Urothelium cell line (cell line): ENCODE data around the gene SDC4.
"Not testable (repeated sequence)": the region's sequence is repeated elsewhere in the genome, so short reads cannot be mapped to it uniquely, and the experiment has no call there.

Source experiments
- DNase-seq: peaks from one replicate; pipeline ENCODE4 v3.0.0; 2011; ENCODE audit warnings: low spot score, mixed read lengths
- FAIRE-seq: peaks from 2 replicates; lab custom pipeline; 2011; peaks lifted over from hg19 to GRCh38; lab: Jason Lieb, UNC

SDC4 gene

DNA sequence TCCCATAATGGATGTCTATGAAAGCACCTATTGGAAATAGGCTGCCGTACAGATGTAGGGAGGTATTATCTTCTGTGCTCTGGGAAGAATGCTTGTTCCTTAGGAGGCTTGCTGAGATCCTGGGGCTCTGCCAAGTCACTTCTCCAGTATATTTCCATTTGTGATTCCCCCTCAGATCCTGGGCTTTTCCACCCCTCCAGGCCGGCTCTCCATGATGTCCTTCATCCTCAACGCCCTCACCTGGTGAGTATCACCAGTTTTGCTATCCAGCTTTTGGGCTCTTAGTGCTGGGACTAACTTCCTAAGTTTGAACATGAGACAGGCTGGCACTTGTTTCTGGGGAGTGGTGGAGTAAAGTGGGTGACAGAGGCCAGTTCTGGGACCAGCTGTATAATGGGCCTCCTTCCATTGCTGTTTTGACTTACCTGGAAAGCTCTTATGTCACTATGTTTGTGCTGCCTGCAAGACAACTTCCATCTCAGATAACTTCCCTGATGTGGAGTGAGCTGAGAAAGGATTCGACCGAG is 17.3 kb upstream of the SDC4 start:
- DNase-seq = no peak
- no peak for FAIRE-seq

DNA sequence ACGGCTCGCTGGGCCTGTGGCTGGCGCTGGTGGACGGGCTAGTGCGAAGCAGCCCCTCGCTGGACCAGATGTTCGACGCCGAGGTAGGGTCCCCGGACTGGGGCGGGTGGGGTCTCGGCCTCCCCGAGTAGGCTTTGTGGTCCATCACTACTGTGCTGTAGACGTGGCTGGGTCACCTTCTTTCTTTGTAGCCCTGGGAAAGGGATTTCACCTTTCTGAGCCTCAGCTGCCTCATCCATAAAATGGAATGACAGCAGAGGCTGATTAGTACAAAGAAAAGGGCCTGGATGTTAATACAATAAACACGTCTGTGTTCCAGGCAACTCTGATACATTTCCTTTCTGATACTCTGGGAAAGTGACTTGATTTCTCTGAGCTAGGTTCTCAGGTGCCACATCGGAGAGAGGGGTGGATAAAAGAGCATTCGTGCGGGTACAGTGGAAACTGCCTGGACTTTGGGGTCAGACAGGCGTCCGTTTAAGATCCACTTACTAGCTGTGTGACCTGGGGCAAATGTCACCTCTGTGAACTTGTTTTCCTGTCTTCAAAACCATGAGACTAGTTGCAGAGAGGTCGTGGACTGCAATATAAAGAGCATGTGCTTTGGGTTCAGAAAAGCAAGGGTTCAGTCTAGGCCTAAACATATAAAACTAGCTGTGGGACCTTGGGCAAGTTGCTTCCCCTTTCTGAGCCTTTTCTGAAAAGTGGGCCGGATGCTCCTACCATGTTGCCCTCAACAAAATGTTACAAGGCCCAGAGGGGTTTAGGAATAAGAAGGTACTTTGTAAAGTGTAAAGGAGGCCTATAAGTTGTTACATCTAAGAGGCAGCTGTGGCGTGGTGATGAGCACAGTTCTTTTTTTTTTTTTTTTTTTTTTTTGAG is 15.6 kb upstream of the SDC4 start:
- DNase-seq = no peak
- FAIRE-seq = no peak

DNA sequence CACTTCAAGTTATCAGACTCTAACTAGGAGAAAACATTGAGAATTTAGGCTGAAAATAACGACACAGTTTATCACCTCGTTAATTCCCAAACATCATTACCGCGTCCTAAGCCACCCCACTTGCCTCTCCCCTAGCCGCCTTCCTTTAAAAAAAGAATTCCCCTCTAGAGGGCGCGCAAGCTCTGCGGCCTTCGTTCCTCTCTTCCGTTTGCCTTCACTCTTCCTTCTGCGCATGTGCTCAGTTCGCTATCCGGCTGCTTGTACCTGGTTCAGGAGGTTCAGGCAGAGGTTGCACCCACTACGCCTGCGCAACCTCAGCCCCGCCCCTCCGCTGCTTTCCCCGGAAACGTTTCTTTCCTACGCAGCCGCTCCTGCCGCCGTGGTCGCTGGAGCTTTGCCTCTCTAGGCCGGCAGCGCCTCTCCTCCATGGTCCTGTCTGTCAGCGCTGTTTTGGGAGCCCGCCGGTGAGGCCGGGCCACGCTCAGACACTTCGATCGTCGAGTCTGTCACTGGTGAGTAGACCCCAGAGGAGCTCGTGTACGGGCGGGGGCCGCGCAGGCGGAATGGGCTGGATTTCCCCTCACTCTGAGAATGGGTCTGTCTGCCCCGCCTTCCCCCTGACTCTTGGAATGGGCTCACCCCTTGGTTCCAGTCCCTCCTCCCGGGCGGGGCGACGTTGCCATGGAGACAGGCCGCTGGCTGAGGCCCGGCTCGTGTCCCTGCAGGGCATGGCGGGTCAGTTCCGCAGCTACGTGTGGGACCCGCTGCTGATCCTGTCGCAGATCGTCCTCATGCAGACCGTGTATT is 14.8 kb upstream of the SDC4 start, which contains the start of gene SYS1:
Gene SYS1, plus strand, starts transcription at position 353 of the 807 bp plus-strand sequence. Its CDS starts 376 bp downstream, at position 729.
- DNase-seq (peak; percentile 100), FAIRE-seq (peak; percentile 91)

DNA sequence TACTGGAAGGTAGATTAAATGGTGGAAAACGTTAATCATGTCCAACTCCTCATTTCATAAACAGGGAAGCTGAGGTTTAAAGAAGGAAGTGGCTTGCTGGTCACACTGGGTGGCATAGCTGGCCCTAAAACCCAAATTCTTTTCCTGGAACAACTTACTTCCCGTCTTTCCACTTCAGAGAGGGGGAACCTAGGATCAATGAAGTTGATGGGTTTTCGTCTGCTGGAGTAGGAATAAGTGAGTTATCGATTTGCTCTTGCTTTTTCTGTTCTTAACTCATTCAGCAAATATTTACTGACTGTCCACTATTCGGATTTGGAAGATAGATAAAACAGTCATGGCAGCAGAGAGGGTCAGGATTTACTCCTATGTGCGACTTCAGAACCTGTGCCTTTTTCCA is 13.6 kb upstream of the SDC4 start:
- no peak for FAIRE-seq

DNA sequence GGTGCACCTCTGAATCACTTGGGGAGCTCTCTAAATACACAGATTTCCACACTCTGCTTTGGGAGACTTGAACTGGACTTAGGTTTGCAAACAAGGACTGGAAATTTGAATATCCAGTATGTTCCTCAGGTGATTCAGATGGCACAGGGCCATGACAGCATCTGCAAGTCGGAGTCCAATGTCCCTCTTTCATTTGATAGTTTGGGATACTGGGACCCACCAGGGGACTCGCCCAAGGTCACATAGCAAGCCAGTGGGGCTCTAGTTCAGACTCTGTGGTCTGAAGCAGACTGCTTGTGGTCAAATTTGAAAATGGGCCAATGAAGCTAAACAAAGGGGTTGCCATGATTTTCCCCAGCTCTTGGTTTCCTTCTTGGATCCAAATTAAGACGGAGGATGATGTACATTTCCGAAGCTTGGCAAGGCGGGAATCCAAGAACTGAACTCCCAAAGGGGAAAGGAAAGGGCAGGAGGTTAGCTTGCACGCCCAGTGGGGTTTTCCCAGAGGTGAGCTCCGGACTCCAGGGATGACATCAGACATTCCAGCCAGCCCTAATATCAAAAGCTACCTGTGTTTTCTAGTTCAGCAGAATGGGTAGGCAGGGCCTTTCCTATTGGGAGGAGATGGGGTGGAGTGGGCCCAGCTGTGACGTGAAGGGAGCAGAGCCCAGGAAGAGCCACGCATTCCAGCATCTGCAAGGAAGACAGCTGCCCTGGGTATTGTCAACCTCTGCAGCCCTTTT is 11.4 kb upstream of the SDC4 start:
- no peak for FAIRE-seq
- peak; percentile 80 for DNase-seq

More for the DNA sequence above, 13.6 kb upstream of the SDC4 start:
- no peak for DNase-seq

DNA sequence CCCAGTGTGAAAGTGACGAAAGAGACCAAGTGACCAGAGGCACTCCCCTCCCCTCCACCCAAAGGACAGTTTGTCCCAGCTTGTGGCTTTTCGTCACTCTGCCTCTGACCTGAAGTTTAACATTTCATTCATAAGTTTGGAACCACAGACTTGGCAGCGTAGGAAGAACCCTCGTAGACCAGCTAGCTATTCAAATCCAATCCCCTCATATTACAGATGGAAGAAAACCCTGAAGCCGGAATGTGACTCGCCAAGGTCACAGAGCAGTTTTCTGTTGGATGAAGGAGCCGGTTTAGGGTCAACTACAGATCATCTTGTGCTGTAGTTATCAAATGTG is 10.8 kb upstream of the SDC4 start:
- FAIRE-seq (no peak), DNase-seq (no peak)

DNA sequence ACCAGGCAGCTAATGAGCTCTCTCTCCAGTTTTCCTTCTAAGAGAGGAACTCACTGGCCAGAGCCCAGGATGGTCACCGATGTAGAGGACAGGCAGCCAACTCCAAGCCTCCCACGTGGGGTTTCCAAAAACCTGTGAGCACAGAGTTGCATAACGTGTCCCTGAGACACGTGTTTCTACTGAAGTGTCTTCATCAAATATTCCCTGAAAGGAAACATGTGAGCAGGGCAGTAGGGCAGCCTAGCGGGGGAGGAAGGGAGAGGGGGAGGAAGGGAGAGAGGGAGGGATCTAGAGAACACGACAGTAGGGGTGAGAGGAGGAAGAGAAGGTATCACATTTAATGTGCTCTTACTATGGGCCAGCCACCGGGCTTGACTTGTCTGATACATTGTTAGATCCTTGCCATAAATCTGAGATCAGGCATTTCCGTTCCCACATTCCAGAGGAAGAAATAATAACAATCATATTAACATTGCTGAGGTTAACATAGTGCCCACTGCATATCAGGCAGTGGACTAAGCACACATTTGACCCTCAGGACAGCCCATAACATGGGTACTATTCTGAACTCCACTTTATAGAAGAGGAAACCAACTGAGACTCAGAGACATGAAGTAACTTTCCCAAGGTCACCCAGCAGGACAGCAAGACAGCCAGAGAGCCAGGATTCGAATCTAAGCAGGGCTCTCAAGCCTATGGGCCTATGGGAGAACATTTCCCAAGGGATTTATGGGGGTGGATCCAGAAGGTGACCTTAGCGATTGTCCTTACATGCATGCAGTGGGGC is 10.3 kb upstream of the SDC4 start:
- DNase-seq (peak; percentile 56), FAIRE-seq (no peak)

DNA sequence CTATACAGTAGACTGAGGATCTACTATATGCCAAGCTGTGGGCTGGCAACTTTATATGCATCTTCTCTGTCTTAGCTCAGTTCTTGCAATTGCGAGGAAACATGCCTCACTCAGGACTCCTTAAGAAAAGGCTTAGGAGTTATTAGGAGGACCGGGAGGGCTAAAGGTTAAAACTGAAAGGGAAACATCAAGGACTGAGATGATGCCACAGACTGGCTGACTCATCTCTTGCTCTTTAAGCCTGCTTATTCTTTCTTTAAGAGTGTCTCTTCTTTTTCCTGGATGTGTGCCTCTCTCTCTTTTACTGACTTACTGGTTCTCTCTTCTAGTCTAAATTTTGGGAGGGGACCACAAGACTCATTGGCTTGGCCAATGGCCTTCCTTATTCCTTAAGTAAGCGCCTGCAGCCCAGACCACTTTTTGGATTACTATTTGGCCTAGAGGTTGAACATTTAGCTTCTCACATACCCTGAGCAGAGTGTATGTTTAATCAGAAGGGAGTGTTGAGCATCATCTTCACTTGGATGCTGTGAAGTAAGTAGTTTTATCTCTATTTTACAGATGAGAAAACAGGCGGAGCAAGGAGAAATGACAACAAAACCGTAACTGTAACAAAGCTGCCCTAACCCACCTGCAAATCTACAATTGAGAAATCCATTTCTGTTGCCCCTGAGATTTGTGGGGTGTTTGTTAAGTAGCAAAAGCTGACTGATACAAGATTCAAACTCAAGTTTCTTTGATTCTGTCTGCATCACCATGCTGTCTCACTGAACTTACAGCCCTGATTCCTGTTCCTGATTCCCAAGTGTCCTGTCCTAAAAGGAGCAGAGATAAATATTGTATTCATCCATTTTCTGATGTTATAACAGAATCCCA is 7.2 kb upstream of the SDC4 start:
- DNase-seq = no peak
- no peak for FAIRE-seq

DNA sequence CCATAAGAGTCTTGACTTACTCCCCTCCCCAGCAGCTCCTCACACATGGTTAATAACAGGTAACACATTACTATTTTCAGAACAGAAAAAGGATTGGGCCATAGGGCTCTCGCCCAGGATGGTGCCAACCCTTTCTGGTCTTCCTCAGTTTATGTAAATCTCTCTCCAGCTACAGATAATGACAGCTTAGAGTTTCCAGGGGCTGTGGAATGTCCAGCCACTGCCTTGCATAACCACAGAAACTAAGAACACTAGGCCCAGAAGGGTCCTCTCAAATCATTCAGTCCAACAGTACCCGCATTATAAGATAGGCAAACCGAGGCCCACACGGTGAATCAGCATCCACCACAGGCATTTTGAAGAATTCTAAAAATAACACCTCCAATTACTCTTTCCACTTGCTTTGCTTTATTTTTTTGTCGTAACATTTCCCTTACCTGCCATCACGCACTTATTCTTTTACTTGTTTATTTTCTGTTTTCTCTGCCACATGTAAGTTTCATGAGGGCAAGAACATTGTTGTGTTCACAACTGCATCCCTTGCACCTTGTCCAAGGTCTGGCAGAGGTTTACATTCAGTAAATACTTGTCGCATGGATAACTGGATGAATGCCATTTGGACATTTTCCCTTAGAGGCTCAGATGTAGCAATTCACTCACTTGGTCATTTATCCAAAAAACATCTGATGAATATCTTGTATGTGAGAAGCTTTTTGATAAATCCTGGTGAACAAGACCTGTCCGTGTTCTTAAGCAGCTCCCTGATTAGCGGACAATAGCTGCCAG is 6.4 kb upstream of the SDC4 start:
- FAIRE-seq = no peak
- no peak for DNase-seq

DNA sequence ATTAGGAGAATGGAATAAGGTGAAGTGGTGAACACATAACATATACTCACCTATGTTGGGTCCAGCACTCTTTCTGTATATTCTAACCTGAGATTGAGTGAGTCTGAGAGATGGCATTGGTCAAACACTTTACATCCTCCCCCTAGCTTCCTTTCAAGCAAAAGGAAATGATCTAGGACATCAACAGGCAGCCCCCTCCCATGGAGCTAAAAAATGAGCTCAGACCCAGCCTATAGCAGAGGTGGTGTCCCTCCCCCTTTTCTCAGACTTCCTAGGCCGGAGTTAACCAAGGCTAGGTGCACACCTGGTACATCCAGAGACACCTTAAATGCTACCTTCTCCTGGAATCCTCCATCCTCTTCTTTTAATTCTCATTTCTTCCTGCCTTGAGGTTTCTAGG is 5.5 kb upstream of the SDC4 start:
- no peak for FAIRE-seq
- DNase-seq = no peak

DNA sequence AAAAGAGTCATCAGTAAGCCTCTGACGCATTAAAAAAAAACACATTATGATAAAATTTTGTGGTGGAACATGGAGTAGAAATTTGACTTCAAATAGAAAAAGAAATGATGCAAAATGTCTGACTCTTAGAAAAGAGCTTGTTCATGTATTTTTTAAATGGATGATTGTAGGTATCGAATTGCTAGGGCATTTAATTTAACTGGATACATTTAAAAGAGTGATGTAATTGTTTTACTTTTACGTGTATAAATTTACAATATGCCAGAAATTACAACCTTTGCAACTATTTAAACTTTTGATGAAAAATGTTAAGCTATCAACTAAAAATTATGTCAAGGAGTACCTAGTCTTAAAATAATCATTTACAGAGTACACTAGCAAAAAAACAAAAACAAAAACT is 4.5 kb upstream of the SDC4 start:
- no peak for DNase-seq
- no peak for FAIRE-seq

DNA sequence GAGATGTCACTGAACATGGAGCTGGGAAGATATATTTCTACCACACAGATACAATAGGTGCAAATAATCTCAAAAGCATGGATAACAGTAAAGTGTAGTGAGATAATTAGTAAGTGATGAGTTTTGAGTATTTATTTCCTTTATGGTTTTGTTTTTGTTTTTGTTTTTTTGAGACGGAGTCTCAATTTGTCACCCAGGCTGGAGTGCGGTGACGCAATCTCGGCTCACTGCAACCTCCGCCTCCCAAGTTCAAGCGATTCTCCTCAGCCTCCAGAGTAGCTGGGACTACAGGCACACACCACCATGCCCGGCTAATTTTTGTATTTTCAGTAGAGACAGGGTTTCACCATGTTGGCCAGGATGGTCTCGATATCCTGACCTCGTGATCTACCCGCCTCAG is 2.6 kb upstream of the SDC4 start:
- not testable (repeated sequence) for FAIRE-seq, DNase-seq

DNA sequence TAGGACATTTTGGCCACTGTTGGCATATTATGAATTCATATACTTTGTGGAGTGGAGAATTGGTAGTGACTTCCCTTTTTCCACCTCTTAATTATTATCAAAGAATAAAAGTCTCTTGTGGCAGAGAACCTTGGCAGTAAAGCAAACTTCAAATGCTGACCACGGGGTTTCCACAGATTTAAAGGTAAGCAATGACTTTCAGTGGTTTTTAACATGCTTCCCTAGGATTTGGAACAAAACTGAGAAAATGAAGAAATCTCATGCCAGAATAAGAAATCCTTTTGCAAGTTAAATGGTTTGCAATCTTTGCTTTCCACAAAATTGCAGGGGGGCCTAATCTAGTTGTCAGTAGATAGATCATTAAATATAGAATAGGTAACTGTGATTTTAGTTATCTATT is 2.0 kb upstream of the SDC4 start:
- DNase-seq (no peak), FAIRE-seq (no peak)

DNA sequence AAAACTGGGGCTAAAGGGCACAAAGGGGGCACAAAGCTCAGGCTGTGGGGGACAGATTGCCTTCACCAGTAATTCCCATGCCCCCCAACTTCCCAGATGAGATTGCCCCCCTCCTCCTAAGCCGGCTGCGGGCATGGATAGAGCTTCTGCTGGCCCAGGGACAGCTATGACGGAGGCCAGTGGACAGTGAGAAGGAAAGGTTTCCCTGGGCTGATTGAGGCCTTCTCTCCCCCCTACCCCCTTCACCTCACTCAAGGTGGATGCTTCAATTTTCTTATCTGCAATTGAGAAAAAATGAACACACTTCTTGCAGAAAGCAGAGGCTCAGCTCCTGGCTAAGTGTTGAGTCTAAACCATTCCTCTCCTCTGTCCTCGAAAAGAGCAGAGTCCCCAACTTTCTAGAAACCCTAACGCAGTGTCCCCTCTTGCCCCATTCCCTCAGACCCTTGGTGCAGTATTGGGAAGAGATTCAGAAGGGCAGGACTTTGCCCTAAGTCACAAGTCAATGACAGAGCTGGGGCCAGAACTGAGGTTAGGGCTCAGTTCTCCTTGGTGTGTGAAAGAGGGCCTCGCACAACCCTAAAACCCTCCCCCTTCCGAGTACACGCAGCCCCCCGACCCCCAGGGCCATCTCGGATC is 808 bp downstream of the SDC4 start:
- no peak for FAIRE-seq
- DNase-seq = no peak

DNA sequence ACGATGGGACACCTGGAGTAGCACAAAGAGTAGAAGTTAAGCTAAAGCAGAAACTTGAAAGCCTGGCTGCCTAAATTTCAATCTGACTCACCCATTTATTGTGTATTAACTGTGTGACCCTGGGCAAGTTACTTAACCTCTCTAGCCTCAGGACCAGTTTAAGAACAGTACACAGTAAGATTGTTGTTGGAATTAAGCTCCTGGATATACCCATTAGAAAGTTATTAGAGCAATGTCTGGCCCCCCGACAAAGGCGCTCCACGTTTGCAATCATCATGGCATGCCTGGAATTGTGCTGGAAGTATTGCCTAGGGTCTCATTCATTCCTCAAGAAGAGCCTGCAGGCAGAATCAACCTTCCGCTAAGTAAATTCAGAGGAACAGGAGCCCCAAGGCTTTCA is 1.4 kb downstream of the SDC4 start:
- no peak for FAIRE-seq
- DNase-seq = no peak

DNA sequence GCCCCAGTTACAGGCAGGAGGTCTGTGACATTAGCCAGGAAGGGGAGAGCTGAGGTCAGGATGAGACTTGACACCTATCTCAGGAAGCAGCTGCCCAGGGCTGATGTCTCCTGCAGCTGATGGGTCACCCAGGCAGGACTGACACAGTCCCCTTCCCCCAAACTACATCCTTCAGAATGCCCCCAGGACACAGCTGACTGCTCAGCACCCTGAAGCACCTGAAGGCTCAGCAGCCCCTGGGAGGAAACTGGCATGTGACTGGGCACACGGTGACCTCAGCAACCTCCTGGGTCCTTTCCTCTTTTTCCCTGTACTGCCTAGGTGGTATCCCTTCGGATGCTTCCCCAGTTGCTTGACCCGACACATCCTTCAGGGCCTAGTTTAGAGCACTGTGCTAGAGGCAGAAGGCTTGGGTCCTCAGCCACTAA is 1.9 kb downstream of the SDC4 start:
- DNase-seq (no peak), FAIRE-seq (no peak)

DNA sequence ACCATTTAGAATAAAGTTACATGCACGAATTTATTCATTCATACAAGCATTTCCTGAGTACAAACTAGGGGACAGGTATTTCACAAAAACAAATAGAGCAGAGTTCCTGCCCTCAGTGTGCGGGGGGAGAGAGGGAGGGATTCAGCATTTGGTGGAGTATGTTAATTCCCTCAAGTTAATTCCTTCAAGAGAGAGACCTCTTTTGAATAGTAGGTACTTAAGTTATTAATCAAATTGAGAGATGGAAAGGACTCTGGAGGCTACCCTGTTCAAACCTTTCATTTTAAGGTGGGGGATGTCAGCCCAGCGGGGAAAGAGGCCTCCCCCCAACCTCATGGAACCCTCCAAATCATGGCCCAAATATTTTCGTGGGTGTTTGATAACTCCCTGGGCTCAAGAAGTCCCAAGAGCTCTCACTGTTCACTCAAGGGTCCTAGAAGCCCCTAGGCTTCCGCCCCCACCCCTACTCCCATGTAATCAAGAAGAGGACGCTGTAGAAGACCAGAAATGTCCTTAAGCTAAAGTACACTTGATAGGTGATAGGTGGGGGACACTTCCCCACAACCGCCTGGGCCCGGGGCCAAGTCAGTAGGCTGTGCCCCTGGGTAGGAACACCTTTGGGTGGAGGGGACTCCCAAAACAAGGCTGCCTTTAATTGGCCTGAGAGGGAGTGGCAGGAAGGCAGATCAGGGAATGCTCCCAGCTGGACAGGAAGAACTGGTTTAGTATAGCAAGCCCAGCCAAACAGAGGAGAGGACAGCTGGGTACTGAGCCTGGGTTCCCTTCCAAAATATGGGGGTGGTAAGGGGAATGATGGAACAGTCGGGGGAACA is 2.9 kb downstream of the SDC4 start:
- FAIRE-seq = no peak
- DNase-seq = no peak
